Measurements from ENCODE around the gene TAS1R3.

TAS1R3 gene

DNA sequence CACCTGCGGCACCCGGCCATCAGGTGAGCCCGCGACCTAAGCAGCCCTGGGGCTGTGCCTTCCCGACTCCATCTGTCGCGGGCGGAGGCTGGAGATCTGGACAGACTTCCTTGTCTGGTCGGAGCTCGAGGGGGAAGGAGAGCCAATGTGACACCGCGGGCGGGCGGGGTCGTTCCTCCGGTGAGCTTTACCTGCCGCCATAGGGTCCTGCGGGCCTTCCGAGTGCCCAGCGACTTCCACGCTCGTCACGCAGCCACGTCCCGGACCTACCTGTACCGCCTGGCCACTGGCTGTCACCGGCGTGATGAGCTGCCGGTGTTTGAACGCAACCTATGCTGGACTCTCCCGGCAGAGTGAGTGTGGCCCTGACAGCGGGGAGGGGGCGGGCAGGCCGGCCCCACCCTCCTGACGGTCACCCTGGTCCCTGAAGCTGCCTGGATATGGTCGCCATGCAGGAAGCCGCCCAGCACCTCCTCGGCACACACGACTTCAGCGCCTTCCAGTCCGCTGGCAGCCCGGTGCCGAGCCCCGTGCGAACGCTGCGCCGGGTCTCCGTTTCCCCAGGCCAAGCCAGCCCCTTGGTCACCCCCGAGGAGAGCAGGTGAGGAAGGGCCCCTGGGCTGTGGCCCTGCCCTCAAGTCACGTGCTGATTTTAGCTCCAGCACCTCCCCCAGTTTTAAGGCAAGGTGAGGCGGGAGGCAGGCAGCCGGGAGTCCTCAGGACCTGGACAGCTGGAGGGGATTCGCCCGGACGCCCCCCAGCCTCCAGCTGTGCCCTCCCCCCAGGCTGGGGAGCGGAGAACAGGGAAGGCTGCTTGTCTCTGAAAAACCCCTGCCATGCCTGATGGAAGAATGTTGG is 21.6 kb upstream of the TAS1R3 start:
- DNase-seq (ENCODE audit: low read depth, low spot score), result no peak
- in situ Hi-C loops (cut with HindIII; ENCODE audit: low sequenced_read_pairs), result no loop called here
- TF ChIP-seq, protein P1, sequence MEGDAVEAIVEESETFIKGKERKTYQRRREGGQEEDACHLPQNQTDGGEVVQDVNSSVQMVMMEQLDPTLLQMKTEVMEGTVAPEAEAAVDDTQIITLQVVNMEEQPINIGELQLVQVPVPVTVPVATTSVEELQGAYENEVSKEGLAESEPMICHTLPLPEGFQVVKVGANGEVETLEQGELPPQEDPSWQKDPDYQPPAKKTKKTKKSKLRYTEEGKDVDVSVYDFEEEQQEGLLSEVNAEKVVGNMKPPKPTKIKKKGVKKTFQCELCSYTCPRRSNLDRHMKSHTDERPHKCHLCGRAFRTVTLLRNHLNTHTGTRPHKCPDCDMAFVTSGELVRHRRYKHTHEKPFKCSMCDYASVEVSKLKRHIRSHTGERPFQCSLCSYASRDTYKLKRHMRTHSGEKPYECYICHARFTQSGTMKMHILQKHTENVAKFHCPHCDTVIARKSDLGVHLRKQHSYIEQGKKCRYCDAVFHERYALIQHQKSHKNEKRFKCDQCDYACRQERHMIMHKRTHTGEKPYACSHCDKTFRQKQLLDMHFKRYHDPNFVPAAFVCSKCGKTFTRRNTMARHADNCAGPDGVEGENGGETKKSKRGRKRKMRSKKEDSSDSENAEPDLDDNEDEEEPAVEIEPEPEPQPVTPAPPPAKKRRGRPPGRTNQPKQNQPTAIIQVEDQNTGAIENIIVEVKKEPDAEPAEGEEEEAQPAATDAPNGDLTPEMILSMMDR (IDR thresholded peaks at IDR 0.05; ENCODE audit: low read depth, low read length), result no peak
- peak overlapping the region; percentile 53 for H3K4me3 ChIP-seq (ENCODE audit: low read depth, low read length)

DNA sequence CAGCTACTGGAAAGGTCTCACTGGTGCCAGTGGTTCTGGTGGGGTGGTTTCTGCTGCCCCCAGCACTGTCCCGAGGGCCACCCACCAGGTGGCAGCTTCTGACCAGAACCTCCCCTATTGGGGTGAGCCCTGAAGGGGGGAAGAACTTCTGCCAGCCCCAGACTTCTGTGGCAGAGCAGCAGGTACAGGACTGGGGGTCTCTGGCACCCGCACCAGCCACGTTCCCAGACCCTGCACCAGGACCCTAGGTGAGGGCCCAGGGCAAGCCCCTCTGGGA is 21.0 kb upstream of the TAS1R3 start:
- in situ Hi-C loops (cut with HindIII; ENCODE audit: low sequenced_read_pairs), result no loop called here
- no peak overlapping the region for H3K4me3 ChIP-seq (ENCODE audit: low read depth, low read length)
- no peak for DNase-seq (ENCODE audit: low read depth, low spot score)

DNA sequence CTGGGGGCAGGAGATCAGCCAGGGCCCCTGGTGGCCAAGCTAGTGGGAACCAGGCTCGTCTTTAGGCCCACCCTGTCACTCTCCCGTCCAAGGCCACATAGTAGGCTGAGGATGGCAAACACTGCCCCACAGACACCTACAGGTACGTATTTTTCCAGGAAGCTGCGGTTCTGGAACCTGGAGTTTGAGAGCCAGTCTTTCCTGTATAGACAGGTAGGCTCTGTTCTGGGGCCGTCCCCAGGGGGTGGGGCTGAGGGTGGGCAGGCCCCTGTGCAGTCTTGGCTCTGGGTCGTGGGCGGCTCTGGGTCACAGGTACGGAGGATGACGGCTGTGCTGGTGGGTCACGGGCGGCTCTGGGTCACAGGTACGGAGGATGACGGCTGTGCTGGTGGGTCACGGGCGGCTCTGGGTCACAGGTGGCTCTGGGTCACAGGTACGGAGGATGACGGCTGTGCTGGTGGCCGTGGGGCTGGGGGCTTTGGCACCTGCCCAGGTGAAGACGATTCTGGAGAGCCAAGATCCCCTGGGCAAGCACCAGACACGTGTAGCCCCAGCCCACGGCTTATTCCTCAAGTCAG is 20.5 kb upstream of the TAS1R3 start:
- in situ Hi-C loops (cut with HindIII; ENCODE audit: low sequenced_read_pairs), result no loop called here
- H3K4me3 ChIP-seq (ENCODE audit: low read depth, low read length), result no peak overlapping the region
- DNase-seq (ENCODE audit: low read depth, low spot score), result no peak
- TF ChIP-seq, protein P1 (IDR thresholded peaks at IDR 0.05; ENCODE audit: low read depth, low read length), result no peak

More for the DNA sequence above, 21.0 kb upstream of the TAS1R3 start:
- TF ChIP-seq, protein P1 (IDR thresholded peaks at IDR 0.05; ENCODE audit: low read depth, low read length), result no peak

DNA sequence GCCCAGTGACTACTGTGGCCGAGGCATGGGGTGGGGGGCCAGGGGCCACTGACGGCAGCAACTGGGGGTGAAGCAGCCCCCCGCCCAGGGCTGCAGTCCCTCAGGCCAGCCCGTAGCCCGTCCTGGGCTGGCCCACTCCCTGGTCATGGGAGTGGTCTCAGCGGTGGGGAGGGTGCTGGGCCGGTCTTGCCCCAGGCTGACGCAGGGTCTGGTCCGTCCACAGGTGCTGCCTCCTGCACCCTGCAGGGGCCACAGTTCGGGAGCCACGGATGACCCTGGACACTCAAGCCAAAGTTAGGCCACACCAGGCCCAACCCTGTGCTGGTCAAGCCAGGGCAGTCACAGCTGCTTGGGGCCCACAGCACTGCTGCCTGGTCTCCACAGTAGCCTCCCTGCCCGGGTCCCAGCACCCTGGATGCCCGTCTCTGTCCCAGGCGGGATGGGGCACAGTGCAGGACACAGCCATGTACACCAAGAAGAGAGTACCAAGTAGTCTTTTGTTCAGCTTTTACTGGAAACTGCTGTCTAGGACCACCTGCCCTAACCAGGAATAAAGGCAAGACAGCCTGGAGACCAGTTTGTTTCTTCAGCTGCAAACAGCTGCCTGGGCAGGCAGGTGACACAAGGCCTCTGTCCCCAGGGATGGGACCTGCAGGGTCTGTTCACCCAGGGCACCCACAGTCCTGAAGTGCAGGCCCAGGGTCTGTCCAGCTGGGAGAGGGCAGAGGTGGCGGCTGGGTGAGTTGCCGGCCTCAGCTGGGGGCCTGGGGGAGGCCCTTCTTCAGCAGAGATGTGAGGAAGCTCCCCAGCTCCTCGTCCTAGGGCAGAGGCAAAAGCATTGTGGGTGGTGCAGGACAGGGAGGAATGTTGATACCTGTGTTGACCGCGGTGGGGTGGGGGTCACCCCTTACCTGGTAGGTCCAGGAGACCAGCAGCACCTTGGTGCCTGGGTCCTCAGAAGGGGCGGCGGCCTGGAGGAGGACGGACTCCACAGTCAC is 19.7 kb upstream of the TAS1R3 start:
- no peak for DNase-seq (ENCODE audit: low read depth, low spot score)
- no peak overlapping the region for H3K4me3 ChIP-seq (ENCODE audit: low read depth, low read length)
- TF ChIP-seq, protein P1 (IDR thresholded peaks at IDR 0.05; ENCODE audit: low read depth, low read length), result no peak
- in situ Hi-C loops (cut with HindIII; ENCODE audit: low sequenced_read_pairs), result no loop called here

DNA sequence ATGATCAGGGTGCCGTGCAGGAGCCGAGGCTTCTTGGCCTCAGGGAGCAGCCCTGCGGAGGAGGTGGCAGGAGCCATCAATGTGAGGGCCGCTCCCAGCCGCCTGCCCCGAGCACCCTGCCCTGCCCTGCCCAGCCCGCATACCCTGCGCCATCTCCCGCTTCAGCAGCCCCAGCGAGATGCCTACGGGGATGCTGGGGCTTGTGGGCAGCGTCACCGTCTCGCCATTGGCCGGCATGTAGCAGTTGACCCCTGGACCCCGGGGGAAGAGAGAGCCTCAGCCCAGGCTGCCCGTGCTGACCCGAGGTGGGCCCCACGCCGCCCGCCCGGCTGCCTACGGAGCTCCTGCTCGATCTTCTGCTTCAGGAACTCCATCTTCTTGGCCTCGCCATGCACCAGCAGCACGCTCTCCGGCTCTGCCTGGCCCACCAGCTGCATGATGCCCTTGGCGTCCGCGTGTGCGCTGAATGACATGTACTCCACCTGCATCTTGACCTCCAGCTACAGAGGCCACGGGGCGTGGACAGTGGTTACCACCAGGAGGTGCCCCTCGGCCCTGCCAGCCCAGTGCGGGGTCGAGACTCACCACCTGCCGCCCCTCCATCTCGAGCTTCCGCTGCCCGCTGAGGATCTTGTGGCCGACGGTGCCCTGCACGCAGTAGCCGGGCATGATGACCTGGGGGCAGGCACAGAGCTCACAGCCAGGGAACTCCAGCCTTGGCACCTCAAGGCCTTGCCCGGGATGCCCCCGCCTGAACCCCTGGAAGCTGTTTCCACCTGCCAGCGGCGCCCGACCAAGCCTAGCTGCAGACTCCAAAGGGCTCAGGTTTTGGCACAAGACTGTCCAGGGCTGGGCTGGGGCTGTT is 18.4 kb upstream of the TAS1R3 start:
- DNase-seq (ENCODE audit: low read depth, low spot score), result no peak
- H3K4me3 ChIP-seq (ENCODE audit: low read depth, low read length), result no peak overlapping the region
- TF ChIP-seq, protein P1 (IDR thresholded peaks at IDR 0.05; ENCODE audit: low read depth, low read length), result no peak
- in situ Hi-C loops (cut with HindIII; ENCODE audit: low sequenced_read_pairs), result no loop called here

All from astrocyte of the spinal cord (primary cell).